Right renal pelvis (tissue), 4 donors: ENCODE data around the gene ITSN2. TPM values are rescaled to one million over a fixed set of nuclear protein-coding genes. Genes with fewer than 3 reads are reported as not detected.
A peak's percentile ranks its signal among the peaks of the same experiment; 100 is the strongest.

Experiments used
- DNase-seq, 4 donors: peaks; one replicate each; pipeline ENCODE4 v3.0.0-alpha.2; 2013; ENCODE audit warnings: low read depth in 4 of 4, low spot score in 3 of 4, missing footprints in 1 of 4
- polyA plus RNA-seq, 4 donors: library from polyadenylated mRNA; unstranded; fragments of 120-200 nt; gene quantifications; one replicate each; pipeline ENCODE4 v1.2.1, GENCODE V29; 2013; ENCODE audit not compliant: insufficient read length in 4 of 4

Gene ITSN2
- polyA plus RNA-seq, 4 donors, result 25.2 to 32.4 (median 28.8) TPM

DNA sequence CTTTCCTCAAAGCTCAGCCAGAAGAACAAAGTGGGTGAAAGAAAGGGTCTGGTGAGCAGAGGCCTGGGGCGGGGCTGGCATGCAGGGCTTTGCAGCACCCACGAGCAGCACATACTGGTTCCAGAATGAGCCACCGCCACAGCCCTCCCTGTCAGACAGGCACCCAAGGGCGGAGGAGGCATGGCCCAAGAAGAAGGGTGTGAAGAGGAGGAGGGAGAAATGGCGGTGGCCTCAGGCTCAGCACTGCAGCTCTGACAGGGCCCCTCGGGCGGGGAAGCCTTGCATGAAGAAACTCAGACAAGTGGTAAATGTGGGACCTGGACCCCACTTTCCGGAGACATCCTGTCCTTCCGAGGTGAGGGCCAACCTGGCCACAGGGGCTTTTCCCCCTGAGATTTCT lies 169.8 kb downstream of the ITSN2 start:
- no peak for DNase-seq

DNA sequence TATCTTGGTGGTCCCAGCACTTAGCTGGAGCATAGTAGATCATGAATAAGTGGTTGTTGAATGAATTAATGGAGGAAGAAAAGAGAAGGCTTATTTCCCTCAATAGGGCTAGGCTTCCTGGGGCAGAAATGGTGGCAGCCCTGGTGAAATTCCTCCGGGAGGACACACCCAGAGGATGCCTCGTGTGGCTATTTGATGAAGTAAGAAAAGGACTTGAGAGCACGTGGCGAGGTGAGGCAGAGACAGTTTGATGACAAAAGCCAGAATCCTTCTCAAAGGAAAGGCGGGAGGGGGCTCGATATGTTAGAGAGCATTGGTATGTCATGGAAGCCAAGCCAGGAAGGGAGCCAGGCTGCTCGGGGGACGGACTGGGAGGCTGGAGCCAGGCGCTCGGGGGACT lies 170.8 kb downstream of the ITSN2 start:
- DNase-seq, result no peak

DNA sequence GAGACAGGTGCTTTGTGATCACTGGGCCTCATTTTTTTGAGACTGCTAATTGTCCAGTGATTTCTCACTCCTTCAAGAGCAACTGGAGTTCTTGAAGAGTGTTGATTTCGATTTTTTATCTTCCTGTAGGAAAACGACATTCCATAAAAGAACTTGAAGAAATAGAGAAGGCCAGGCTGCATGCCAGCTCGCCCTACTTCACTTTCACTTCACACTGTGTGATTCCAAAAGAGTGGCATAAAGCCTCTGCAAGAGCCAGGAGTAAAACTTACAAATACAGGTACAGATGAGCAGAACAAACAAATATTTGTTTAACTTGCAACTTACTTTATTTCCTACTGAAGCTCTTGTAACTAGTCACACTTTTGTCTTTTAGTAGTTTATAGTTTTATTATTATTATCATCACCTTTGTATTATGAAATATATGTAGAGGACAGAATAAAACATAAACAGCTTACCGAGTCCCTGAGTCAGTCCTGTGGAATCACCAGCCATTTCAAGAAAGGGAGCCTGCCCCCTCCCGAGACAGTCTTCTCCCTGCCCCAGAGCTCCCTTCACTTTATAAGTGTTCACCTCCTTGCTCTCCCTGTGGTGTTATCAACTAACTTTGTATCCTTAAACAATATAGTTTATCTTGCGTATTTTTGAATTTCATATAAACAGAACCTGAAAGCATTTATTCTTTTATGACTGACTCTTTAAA lies 176.8 kb downstream of the ITSN2 start:
- no peak for DNase-seq

DNA sequence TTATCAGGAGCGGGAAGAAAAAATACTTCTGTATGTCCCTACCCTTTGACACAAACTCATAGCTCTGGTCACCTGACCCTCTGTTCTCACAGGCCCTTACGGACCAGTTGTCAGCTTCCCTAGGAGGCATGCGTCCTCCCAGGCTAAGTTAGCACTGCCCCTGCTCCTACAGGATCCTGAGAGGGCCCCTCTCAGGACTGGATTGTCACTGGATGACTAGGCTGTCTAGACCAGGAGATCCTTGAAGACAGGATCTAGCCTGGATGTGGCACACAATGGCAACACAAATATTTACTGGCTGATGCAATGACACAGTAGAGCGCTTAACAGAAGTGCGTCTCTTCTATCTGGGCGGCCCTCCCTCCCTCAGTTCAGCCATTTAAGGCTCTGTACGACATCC lies 177.8 kb downstream of the ITSN2 start:
- no peak for DNase-seq

DNA sequence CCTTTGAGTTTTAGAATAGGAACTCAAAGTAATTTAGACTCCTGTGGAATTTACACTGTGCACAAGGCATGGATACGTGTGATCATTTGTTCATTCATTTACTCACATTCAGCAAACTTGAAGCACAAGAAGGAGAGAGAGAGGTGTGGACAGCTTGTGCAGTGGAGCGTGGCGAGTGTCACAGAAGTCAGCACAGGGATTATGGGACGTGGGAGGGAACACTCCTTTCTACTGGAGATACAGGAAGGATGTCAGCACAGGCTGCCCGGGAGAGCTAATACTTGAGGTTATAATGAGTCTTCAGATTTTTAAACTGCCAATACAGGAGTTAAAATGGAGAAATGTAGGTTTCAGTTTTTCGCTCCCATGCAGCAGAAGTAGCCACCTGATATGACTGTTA lies 178.5 kb downstream of the ITSN2 start:
- DNase-seq, result peak; percentile 8 to 28 (median 17)

DNA sequence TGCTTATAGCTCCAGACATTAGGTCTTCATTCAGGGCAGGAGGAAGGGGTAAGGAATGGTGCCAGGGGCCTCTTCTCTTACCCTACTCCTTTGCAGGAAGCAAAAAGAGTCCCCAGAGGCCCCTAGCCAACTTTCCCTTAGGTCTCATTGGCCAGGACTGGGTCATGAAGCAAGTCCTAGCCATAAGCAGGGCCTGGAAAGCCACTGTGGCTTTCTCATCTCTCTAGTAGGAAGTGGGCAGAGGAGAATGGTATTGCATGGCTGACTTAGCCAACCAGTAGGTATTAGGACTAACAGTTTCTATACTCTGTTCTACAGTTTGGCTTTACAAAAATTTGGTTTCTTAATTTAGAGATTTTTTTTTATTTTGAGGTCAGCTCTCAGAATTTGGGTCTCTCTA lies 180.7 kb downstream of the ITSN2 start:
- no peak for DNase-seq

DNA sequence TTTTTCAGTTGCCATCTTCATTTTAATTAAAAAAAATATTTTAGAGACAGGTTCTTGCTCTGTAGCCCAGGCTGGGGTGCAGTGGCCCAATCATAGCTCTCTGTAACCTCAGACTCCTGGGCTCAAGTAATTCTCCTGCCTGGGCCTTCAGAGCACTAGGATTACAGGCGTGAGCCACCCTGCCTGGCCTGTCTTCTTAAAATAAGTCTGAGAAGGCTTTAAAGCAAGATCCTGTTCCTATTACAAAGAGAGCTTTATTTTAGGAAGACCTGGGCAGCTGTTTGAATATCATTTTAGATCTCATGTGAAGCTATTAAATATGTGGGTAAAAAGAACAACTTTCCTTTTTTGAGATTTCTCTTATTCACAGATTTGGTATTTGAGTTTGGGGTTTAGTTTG lies 184.0 kb downstream of the ITSN2 start:
- no peak for DNase-seq

DNA sequence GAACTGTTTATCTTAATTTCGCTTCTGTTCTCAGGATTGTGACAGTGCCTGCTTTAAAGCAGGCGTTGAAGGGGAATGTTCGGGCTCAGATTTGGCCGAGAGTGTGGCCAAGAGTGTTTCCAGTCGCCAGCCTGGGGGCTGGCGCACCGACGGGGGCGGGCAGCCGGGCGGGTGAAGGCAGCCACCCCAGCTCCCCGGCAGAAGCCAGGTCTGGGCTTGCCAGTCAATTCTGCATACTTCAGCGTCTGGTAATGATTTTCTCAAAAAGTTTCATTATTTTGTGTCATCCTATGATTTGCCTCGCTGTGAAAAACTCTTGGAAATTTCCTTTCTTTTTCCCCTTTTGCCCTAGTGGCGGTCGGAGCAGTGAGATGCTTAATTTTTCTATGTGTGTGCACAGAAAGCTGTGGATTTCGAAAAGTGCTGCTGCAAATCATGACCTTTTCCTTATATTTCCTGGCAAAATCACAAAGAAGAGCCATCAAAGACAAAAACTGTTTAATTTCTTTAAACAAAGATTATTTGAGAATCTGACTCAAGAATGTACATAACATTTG lies 184.6 kb downstream of the ITSN2 start:
- DNase-seq, result no peak

DNA sequence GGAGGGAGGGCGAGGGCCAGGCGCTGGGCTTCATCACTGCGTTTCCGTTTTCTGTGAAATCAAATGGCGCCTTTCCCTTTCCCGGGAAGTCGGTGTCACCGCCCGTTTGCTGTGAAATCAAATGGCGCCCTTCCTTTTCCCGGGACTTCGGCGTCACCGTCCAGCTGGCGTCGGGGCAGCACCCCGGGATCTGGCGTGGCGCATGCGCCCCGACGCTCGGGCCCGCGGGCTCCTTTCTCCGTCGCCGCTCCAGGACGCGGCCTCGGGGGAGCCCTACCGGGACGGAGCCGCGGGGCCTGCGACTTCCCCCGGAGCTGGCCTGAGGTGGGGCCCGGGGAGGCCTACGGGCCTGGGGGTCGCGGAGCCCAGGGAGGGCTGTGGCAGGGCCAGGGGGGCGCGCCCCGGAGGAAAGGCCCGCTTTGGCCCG lies 185.5 kb downstream of the ITSN2 start, which contains the start of gene FAM228A:
TSS of gene FAM228A (plus strand) at position 203 of the 427 bp plus-strand sequence. CDS start 428 bp downstream, outside the sequence.
- no peak for DNase-seq

DNA sequence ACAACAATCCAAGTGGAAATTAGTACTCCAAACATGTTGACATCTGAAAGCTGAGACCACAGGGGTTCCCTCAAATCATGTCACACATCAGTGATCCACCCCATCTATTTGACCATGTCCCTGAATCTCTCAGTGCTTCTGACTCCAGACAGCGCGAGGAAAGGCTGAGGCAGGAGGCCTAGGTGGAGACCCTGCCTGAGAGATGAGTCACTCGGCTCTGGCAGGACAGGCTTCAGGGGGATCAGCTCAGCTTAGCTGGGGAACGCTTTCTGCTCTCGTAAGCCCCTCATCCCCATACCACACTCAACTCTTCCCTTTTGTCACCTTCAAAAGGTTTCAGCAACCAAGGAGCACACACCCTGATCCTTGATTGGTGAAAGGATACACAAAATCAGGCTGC lies 191.3 kb downstream of the ITSN2 start:
- no peak for DNase-seq

DNA sequence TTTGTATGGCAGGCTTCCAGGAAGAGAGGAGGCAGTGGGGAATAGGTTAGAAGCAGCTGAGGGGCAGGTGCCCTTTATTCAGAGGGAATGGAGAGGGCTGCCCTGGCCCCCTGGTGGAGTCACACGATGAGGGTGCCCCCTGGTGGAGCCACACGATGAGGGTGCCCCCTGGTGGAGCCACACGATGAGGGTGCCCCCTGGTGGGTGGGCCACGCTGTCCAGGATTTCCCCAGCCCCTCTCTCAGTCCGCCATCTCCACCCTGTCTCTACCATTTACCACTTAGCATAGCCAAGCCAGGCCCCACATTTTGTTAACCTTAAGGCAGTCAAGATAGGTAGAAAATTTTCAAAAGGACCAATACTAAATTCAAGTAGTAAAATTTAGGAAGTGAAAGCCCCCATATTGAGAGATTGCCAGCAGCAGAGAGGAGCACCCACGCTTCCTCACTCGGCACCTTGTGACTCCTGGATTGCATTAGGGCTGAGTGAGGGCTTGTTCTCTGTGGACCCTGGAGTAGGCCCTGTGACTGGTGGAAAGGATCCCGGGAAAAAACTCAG lies 195.8 kb downstream of the ITSN2 start:
- DNase-seq, result no peak

DNA sequence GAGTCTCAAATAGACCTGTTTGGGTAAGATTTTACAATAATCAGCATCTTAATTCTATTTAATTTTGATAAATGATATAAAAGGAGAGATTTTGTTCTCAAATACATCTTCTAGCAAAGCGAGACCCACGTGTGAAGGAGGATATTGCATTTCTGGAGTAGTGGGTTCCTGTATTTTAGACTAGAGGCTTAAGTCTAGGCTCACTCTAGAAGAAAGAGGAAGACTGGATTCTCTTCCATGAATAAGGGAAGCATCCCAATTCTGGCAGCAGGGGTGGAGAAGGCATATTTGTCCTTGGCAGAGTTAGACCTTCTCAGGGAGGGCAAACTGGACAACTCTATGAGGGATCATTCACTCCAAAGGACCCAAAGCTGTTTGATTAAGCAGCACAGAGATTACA lies 196.7 kb downstream of the ITSN2 start:
- DNase-seq, result no peak

DNA sequence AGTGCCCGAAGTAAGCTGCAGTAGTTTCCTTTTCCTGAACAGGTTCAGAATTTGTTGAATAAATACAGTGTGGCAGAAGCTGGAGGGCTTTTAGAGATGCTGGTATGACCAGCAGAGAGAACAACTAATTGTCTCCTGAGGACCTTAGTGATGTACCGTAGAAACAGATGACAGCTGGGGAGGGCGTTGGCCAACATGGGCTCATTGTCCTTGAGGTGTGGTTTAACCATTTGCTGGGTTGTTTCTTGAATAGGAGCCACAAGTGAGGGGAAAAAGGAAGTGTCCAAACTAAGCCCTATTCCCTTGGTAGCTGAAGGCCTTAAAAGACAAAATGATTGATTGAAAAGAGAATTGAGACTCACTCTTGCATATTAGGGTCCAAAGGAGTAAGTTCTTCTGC lies 197.2 kb downstream of the ITSN2 start:
- DNase-seq, result no peak

DNA sequence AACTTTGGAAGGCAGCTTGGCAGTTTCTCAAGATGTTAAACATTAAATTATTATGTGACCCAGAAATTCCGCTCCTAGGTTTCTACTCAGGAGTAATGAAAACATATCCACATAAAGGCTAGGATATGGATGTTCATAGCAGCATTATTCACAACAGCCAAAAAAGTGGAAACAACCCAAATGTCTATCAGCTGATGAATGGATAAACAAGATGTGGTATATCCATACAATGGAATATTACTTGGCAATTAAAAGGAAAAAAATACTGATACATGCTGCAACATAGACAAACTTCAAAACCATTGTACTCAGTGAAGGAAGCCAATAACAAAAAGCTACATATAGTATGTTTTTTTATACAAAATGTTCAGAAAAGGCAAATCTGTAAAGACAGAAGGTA lies 197.8 kb downstream of the ITSN2 start:
- no peak for DNase-seq

DNA sequence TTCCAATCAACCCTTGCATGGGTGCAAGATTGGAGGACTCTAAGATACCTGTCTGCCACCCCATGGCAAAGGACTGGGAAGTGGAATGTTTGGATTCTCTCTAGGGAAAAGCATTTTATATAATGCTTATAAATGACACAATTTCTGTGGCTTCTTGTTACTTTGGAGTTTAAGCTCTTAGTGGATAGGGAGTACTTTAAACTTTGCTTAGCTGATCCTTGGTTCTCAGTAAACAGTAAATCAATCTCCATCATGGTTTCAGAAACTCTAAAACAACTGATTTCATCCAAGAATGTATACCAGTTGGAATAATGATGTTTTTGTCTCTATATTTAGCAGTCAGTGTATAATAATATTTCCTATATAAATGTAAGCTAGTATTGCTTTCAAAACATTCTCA lies 199.6 kb downstream of the ITSN2 start:
- no peak for DNase-seq

DNA sequence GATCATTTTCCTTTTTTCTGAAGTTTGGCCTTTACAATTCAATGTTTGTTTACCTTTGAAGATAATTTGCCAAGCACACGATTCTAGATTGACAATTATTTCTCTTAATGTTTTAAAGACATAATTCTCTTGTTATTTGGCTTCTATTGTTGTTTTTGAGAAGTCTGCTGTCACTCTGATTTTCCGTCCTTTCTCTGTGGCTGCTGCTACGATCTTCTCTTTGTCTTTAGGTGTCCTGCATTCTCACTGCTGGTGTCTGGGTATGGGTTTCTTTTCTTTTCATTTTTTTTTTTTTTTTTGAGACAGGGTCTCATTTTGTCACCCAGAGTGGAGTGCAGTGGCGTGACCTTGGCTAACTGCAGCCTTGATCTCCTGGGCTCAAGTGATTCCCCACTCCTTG lies 200.6 kb downstream of the ITSN2 start:
- no peak for DNase-seq

DNA sequence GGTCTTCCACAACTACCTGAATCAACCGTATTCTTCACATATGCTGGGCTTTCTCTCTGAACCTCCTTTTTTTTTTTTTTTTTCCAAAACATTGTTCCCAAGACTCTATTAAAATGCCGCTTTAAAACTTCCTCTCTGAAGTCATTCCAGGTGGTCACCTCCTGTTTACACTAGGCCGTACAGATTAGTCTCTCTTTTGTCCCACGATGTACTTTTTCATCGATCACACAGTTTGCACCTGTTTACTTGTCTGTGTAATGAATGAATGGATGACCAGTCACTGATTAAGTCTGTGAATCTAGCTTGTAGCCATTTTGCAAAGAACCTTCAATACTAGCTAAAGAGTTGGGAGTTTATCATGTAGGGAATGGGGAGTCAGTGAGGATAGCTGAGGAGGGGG lies 202.2 kb downstream of the ITSN2 start:
- DNase-seq, result no peak

DNA sequence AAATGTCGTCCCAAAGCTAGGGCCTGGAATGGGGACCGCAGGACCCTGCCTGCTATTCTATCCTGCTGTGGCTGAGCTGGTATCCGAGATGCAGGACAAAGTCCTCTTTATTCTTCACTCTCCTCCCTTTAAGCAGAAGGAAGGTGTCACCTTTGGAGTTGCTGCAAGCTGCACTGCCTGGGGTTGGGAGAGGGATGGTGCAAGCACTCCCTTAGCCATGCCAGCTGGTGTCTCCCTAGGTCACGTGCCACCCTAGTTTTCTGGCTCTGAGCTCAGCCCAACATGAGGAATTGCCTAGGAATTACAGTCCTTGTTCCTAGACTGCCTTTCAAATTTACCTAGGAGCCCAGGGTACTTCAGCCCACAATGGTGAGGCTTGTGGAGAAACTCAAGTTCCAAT lies 206.9 kb downstream of the ITSN2 start:
- no peak for DNase-seq
